GM19395 (cell line): ENCODE data around the gene TMEM92.
"Not testable (repeated sequence)": the region's sequence is repeated elsewhere in the genome, so short reads cannot be mapped to it uniquely, and the experiment has no call there.

Experiments
- ATAC-seq: cut with Tn5 transposase; IDR thresholded peaks from one replicate; pipeline ENCODE4 v1.9.1; 2021; ENCODE audit warnings: mild to moderate bottlenecking, moderate library complexity; ENCODE audit not compliant: unreplicated experiment

Gene TMEM92

GRCh38 chr17:50297407-50297865 is 23.2 kb downstream of the TMEM92 start:
- no peak for ATAC-seq

GRCh38 chr17:50298018-50298417 is 23.8 kb downstream of the TMEM92 start:
- no peak for ATAC-seq

- ATAC-seq, result no peak
Measured at GRCh38 chr17:50299776-50300175, 25.5 kb downstream of the TMEM92 start.

- not testable (repeated sequence) for ATAC-seq
Measured at GRCh38 chr17:50300824-50301223, 26.6 kb downstream of the TMEM92 start.

GRCh38 chr17:50301891-50302584 is 27.8 kb downstream of the TMEM92 start:
- ATAC-seq, result no peak

GRCh38 chr17:50303051-50303450 is 28.8 kb downstream of the TMEM92 start:
- no peak for ATAC-seq

- ATAC-seq, result no peak
Measured at GRCh38 chr17:50303596-50303995, 29.3 kb downstream of the TMEM92 start.

GRCh38 chr17:50304781-50305404 is 30.6 kb downstream of the TMEM92 start:
- ATAC-seq, result no peak

- ATAC-seq, result no peak
Measured at GRCh38 chr17:50307654-50308053, 33.4 kb downstream of the TMEM92 start.

GRCh38 chr17:50308666-50309065 is 34.4 kb downstream of the TMEM92 start:
- no peak for ATAC-seq

- ATAC-seq, result no peak
Measured at GRCh38 chr17:50310455-50311111, 36.3 kb downstream of the TMEM92 start.

- ATAC-seq, result no peak
Measured at GRCh38 chr17:50311112-50311460, 36.8 kb downstream of the TMEM92 start.

GRCh38 chr17:50311483-50311882 is 37.2 kb downstream of the TMEM92 start:
- no peak for ATAC-seq

- no peak for ATAC-seq
Measured at GRCh38 chr17:50312308-50312707, 38.0 kb downstream of the TMEM92 start.

- no peak for ATAC-seq
Measured at GRCh38 chr17:50314456-50315011, 40.3 kb downstream of the TMEM92 start.

GRCh38 chr17:50316016-50316587 is 41.8 kb downstream of the TMEM92 start:
- ATAC-seq, result no peak

GRCh38 chr17:50316660-50317059 is 42.4 kb downstream of the TMEM92 start:
- ATAC-seq, result not testable (repeated sequence)

- no peak for ATAC-seq
Measured at GRCh38 chr17:50317121-50317520, 42.9 kb downstream of the TMEM92 start.

- ATAC-seq, result no peak
Measured at GRCh38 chr17:50318501-50319285, 44.4 kb downstream of the TMEM92 start.

- ATAC-seq, result no peak
Measured at GRCh38 chr17:50319306-50320004, 45.2 kb downstream of the TMEM92 start.
